GM18861 (cell line): Measurements from ENCODE around the gene UXS1.

ENCODE experiments used
- ATAC-seq: cut with Tn5 transposase; IDR thresholded peaks from one replicate; pipeline ENCODE4 v1.9.1; 2021; ENCODE audit not compliant: unreplicated experiment

Gene UXS1

GRCh38 chr2:106090916-106091618 is 103.0 kb downstream of the UXS1 start:
- no peak for ATAC-seq

DNA sequence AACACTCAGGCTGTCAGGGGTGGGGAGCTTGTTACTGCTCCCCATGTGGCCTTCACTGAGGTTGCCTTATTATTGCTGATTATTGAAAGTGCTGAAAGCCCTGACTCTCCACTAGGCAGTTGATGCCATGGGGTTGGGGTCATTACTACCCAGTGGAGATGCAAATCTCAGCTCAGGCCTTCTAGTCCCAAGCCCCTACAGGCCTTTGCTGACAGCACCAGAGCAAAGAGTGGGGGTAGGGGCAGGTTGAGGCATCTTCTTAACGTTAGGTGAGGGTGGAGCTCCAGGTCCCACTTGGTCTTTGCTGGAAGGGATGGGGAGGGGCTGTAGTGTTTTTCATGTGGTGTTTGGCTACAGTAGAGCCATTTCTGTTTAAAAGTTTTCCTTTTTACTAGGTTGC is 104.5 kb downstream of the UXS1 start:
- no peak for ATAC-seq

DNA sequence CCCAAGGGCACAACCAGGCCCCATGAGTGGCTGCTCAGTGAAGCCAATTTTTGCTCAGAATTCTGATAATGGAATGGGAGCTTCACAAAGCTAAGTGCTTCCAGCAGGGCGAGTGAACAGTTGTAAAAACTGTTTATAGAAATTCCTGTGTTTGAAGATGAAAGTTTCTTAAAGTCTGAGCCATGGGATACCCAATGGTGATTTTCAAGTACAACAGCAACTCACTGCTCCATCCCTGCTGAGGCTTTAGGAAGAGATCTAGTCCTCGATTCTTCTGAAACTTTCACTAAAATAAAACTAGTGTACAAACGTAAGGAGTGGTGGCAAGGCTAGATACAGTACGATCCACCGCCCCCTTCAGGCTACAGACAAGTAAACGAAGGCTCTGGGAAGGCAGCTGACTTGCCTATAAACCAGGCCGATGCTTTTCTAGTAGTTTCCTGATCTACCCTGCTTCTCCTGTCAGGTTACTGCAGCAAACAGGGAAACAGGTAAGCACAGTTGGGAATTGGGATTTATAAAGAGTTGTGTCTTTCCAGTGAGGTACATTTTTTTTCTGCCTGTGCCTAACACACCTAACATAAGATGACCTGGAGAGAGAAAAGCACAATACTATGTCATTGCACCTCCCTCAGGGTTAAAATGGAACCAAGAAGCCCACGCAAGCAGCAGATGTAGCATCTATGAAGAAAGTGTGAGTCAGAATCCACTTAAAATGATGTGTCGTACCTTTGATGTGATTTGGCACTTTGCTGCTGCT is 108.7 kb downstream of the UXS1 start:
- ATAC-seq = peak; percentile 67

- no peak for ATAC-seq
These were observed 113.1 kb downstream of the UXS1 start for GRCh38 chr2:106080959-106081358.

DNA sequence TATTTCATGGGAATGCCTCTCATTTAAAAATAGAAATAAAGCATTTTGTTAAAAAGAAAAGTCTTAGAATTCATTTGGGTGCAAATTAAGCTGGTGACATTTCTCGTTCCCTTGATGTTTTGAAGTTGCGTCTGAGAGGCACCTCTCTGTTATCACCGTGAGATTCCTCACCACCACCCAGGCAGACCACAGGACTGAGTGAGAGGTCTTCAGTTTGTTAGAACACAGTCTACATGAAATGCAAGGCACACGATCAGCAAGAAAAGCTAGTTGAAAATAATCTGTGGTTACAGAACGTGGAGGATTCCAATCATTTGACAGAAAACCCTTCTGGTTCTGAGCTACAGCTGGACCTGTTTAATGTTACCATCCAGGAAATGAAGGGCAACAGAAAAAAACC is 116.0 kb downstream of the UXS1 start:
- no peak for ATAC-seq

GRCh38 chr2:106076941-106077340 is 117.2 kb downstream of the UXS1 start:
- no peak for ATAC-seq

DNA sequence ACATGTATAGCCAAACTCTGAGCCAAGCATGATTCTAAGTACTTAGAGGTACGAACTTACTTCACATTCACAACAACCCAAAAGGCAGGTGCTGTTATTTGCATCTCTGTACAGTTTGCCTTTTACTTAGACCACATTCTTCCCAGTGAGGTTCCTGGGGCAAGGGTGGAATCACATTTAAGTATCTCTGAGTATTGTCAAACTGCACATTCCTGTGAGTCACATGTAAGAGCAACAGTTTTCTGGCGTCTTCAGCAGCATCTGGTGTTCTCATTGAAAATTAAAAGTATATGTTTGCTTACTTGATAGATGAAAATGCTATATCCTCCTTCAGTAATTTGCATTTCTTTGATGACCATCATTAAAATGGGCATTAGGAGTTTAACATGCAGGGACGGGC is 119.1 kb downstream of the UXS1 start:
- ATAC-seq = no peak

DNA sequence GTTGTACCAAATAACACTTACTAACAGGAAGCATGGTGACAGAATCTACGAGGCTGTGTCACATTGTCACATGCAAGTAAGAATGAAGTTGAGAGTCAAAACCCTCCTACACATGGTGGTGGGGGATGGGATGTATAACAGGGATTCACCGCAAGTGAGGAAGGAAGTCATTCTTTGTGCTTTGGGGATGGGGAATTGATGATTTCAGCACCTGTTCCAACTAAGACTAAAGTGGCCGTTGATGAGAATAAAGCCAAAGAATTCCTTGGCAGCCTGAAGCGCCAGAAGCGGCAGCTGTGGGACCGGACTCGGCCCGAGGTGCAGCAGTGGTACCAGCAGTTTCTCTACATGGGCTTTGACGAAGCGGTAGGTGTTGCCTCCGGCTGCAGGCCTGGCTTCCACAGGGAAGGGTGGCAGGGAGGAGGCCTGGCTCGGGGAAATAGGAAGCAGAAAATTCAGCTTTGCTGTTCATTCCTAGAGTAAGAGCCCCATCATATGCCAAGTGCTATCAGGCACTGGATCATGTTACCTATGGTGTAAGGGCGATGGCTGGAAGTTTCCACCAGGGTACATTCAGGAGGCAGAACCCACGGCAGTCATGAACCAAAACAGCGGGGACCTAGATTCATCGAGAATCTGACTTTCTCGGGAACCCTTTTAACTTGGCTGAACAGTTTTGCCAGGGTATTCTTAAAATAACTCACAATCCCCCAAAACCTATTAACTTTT is 120.3 kb downstream of the UXS1 start:
- ATAC-seq = no peak

GRCh38 chr2:106070181-106070580 is 123.9 kb downstream of the UXS1 start:
- no peak for ATAC-seq

DNA sequence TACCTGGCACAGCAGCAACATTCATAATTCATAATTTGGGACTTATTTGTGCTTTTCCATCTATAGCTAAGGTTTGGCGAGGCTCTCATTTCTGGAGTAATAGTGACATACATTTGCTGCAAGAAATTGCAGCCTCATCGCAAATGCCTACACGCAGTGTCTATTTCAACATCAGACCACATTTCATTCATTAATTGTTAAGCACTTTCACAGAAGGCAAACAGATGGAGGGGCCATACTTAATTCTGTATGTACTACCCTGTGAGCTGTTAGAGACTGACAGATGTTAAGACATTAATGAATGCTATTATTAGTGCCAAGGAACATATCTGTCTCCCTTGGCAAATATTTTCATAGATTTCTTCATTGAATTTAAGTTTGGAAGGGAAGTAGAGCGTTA is 125.7 kb downstream of the UXS1 start:
- no peak for ATAC-seq

DNA sequence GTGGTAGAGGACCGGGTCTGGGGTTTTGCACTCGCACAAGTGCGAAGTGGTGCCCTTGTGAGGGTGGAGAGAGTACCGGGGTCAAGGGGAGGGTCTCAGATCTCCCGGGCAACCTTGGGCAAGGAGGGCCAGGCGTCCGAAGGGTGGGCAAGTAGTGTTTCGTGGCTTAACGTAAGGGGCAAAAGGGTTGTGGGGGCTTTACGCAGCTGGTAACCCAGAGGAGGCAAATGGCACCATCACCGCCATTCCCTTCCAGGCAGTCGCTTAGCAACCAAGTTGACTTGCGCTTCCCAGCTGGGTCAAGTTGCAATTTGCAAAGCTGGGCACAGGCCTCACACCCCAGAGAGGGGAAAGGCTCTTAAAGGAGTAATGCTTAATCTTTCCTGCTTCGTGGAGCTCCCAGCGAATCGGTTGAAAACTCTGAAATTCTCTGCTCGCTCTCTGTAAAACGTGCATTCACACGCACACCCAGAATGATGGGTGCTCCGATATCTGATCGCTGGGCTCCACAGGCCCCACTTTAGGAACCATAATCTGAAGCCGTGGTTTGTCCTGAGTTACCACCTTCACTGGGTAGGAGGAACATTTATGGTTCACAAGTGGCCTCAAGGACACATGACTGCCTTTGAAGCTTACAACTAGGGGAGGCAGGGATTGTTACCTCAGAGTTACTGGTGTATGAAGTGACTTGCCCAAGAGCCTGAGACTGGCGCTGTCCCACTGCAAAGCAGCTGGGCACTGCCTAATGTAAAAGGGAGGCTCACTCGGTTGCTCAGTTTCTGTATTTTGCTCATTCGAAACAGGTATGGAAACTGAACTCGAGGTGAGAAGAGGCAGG is 127.9 kb downstream of the UXS1 start:
- no peak for ATAC-seq

DNA sequence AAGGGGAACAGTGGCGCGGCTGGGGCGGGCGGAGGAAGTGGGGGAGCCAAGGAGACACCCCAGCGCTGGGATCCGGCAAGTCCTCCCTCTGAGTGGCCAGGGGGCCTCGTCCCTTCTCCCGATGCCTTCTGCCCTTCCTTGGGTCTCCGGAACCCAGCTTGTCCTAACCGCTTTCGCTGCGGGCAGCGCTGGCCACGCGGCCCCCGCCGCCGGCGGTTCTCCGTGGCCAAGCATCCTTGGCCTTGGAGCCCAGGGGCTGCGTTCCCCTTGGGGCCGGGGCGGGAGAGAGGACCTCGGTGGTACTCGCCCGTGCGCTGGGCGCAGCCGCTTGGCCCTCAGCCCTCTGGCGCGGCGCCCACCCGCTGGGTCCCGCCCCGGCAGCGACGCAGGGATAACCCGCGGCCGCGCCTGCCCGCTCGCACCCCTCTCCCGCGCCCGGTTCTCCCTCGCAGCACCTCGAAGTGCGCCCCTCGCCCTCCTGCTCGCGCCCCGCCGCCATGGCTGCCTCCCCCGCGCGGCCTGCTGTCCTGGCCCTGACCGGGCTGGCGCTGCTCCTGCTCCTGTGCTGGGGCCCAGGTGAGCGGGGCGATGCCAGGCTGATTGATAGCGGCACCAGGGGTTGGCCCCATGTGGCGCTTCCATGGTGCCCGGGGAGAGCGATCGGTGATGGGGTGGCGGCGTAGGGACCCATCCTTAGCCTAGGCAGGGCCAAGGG is 128.7 kb downstream of the UXS1 start:
- ATAC-seq = no peak

- no peak for ATAC-seq
These were observed 130.9 kb downstream of the UXS1 start for GRCh38 chr2:106063181-106063580.

- ATAC-seq = no peak
These were observed 131.5 kb downstream of the UXS1 start for GRCh38 chr2:106062627-106063026.

- no peak for ATAC-seq
These were observed 132.3 kb downstream of the UXS1 start for GRCh38 chr2:106061611-106062349.

DNA sequence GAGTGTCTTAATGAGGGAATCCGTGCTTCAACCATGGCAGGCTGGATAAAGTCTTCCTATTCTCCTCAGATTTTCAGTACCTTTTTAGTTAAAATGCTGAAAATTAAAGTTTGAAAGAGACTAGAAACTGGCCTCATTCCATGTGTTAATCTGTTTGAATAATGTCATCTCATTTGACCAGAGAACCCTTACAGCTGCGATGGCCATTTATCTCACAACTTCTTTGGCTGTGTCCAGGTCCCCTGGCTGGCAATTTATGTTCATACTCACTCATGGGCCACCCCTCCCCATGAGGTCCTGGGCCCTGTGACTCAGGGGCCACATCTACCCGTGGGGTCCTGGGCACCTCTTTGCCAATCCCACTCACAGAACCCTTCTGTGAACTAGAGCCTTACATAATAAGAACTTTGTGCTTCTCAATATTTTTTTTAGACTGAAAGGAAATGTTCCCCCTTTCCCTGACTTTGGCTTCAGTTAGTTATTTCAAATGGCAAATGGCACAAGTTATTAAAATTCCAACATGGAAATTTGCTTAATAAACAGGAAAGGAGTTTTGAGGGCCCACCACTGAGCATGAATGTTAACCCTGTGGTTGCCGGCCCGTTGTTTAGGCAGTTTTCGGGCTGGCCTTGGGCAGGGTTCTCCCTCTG is 134.6 kb downstream of the UXS1 start:
- no peak for ATAC-seq

GRCh38 chr2:106058469-106059137 is 135.5 kb downstream of the UXS1 start:
- ATAC-seq = no peak

DNA sequence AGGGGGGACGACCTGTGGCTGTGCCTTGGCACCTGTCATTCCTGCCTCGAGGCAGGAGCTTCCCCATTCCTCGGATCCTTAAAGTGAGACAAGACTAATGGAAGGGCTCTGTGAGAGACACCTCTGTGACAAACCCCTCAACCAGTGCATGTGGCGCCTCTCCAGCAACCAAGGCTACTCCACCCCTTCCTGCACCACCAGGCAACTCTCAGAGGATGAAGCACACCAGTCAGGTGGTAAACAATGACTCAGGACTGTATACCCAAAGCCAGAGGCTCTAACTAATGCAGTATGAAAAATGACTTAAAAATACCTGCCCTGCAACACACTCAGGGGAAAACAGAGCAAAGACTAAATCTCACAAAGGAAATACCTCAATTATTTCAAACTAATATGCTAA is 136.9 kb downstream of the UXS1 start:
- ATAC-seq = no peak
